Measurements from ENCODE around the gene NUTF2. TPM values are rescaled to one million over a fixed set of nuclear protein-coding genes. Genes with fewer than 3 reads are reported as not detected.

Gene NUTF2
- total and polyA plus RNA-seq, 2 experiments from 2014 or later, result 100 to 197 TPM

GRCh38 chr16:67892899-67893742 lies 46.4 kb downstream of the NUTF2 start, which contains the start of gene PSKH1:
Gene PSKH1 (plus strand): TSS chr16:67893254. CDS start chr16:67908750, 15,496 bp downstream.
- Histone ChIP-seq H3K9me3 (ENCODE audit: low read depth) (no peaks in the 10 kb centered on the region), H3K4me3 (peak within 1 kb of the TSS; percentile 51)
- TF ChIP-seq EZH2phosphoT487 (IDR thresholded peaks at IDR 0.05; ENCODE audit: low read depth, severe bottlenecking, unreplicated experiment) (no peak), EZH2 (IDR thresholded peaks at IDR 0.05; ENCODE audit: borderline replicate concordance) (no peak), CTCF (IDR thresholded peaks at IDR 0.05; ENCODE audit: poor library complexity) (no peak)

DNA sequence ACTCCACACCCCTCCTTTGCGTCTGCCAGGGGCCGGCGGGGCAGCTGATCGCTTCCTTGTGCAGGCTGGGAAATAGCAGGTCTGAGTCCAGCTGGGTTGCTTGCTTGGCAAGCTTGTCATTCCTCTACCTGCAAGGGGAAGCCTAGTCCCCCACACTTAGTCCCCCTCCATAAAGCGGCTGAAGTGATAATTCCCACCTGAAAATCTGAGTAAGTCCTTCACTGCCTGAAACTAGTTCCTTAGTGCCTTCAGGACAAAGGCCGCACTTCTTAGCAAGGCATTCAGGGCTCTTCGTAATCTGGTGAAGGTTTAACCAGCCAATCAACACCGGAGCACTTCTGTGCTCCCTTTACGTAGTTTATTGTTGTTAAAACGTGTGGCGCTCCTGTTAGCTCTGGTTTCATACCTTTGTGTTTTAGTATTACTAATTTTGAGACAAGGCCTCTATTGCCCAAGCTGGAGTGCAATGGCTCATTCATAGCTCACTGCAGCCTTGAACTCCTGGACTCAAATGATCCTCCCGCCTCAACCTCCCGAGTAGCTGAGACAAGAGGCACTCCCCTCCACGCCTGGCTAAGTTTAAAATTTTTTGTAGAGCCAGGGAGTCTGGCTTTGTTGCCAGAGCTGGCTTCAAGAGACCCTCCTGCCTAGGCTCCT lies 47.1 kb downstream of the NUTF2 start:
- no peaks in the 10 kb centered on the region for H3K9me2 ChIP-seq (replicated peaks; ENCODE audit: insufficient read depth)
- H4K20me1 ChIP-seq (ENCODE audit: insufficient read depth, poor library complexity, severe bottlenecking), result peaks cover 20% of the 10 kb centered on the region
- peak; percentile 53 for DNase-seq (ENCODE audit: low spot score)
- WGBS (ENCODE audit: low lambda C conversion rate, missing lambda C conversion rate), result 23% methylated on average over 14 of the region's 14 CpGs
- TF ChIP-seq EZH2 (IDR thresholded peaks at IDR 0.05; ENCODE audit: borderline replicate concordance), result no peak
- no peak for TF ChIP-seq EZH2phosphoT487 (IDR thresholded peaks at IDR 0.05; ENCODE audit: low read depth, severe bottlenecking, unreplicated experiment)
- TF ChIP-seq CTCF (IDR thresholded peaks at IDR 0.05; ENCODE audit: poor library complexity), result no peak
- H3K79me2 ChIP-seq, result peaks cover 56% of the 10 kb centered on the region
- H3K27me3 ChIP-seq, result no peaks in the 10 kb centered on the region
- H3K4me2 ChIP-seq, result peak overlapping the region; percentile 86
- H3K9me3 ChIP-seq (ENCODE audit: low read depth), result no peaks in the 10 kb centered on the region
- H3K4me1 ChIP-seq (ENCODE audit: insufficient read depth), result peaks cover 9% of the 10 kb centered on the region
- H2AFZ ChIP-seq, result peak overlapping the region; percentile 23
- peak overlapping the region; percentile 51 for H3K4me3 ChIP-seq
- H3K27ac ChIP-seq, result peak overlapping the region; percentile 97
- H3K36me3 ChIP-seq (replicated peaks; ENCODE audit: insufficient read depth, low read depth), result no peaks in the 10 kb centered on the region

More at GRCh38 chr16:67892899-67893742, 46.4 kb downstream of the NUTF2 start, which contains the start of gene PSKH1:
- WGBS (ENCODE audit: low lambda C conversion rate, missing lambda C conversion rate), result under 1% methylated on average over 55 of the region's 90 CpGs
- H4K20me1 ChIP-seq (ENCODE audit: insufficient read depth, poor library complexity, severe bottlenecking), result peaks cover 16% of the 10 kb centered on the region
- H3K9me2 ChIP-seq (replicated peaks; ENCODE audit: insufficient read depth), result no peaks in the 10 kb centered on the region
- peak within 1 kb of the TSS; percentile 97 for H3K27ac ChIP-seq
- H3K4me1 ChIP-seq (ENCODE audit: insufficient read depth), result peaks cover 9% of the 10 kb centered on the region
- no peaks in the 10 kb centered on the region for H3K27me3 ChIP-seq
- no peaks in the 10 kb centered on the region for H3K36me3 ChIP-seq (replicated peaks; ENCODE audit: insufficient read depth, low read depth)
- peaks cover 49% of the 10 kb centered on the region for H3K79me2 ChIP-seq
- DNase-seq (ENCODE audit: low spot score), result peak; percentile 98
- H2AFZ ChIP-seq, result peak within 1 kb of the TSS; percentile 45
- H3K4me2 ChIP-seq, result peak within 1 kb of the TSS; percentile 86

DNA sequence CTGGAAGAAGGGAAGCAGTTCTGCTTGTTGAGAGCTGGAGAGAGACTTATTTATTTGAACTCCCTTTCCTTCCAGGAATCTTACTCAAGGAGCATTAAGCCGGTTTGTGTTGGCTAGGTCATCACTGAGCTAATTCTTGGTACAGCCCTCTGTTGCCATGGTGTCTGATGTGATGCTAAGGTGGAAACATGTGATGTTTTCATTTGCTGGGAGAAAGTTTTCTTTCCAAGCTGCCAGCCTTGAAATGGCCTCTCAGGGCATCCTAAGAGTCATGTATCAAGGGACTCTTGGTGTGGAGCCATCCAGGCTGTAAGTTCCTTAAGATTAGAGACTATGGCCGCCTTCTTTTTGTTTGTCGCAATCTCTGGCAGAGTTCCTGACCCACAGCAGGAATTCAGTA lies 50.5 kb downstream of the NUTF2 start:
- peaks cover 90% of the 10 kb centered on the region for H3K79me2 ChIP-seq
- TF ChIP-seq EZH2phosphoT487 (IDR thresholded peaks at IDR 0.05; ENCODE audit: low read depth, severe bottlenecking, unreplicated experiment), result no peak
- TF ChIP-seq EZH2 (IDR thresholded peaks at IDR 0.05; ENCODE audit: borderline replicate concordance), result no peak
- TF ChIP-seq CTCF (IDR thresholded peaks at IDR 0.05; ENCODE audit: poor library complexity), result no peak

More for the DNA sequence above, 50.5 kb downstream of the NUTF2 start:
- no peak overlapping the region for H2AFZ ChIP-seq
- H3K36me3 ChIP-seq (replicated peaks; ENCODE audit: insufficient read depth, low read depth), result no peaks in the 10 kb centered on the region
- peaks cover 9% of the 10 kb centered on the region for H3K4me1 ChIP-seq (ENCODE audit: insufficient read depth)
- H4K20me1 ChIP-seq (ENCODE audit: insufficient read depth, poor library complexity, severe bottlenecking), result peaks cover 50% of the 10 kb centered on the region
- no peaks in the 10 kb centered on the region for H3K27me3 ChIP-seq
- H3K4me3 ChIP-seq, result no peak overlapping the region
- no peak for DNase-seq (ENCODE audit: low spot score)
- no peaks in the 10 kb centered on the region for H3K9me3 ChIP-seq (ENCODE audit: low read depth)
- no peak overlapping the region for H3K4me2 ChIP-seq
- no peak overlapping the region for H3K27ac ChIP-seq
- no peaks in the 10 kb centered on the region for H3K9me2 ChIP-seq (replicated peaks; ENCODE audit: insufficient read depth)
- WGBS (ENCODE audit: low lambda C conversion rate, missing lambda C conversion rate), result 91% methylated on average over 3 of the region's 3 CpGs

Measured in hepatocyte (in vitro differentiated cells).